Measurements from ENCODE around the gene GORASP1.

Gene GORASP1

GRCh38 chr3:39101022-39101689 lies 6.3 kb downstream of the GORASP1 start:
- DNase-seq, result no peak

GRCh38 chr3:39100500-39100886 lies 6.9 kb downstream of the GORASP1 start:
- DNase-seq, result no peak

GRCh38 chr3:39099738-39100499 lies 7.5 kb downstream of the GORASP1 start:
- no peak for DNase-seq

GRCh38 chr3:39099242-39099641 lies 8.2 kb downstream of the GORASP1 start:
- no peak for DNase-seq

GRCh38 chr3:39098473-39099000 lies 8.9 kb downstream of the GORASP1 start:
- DNase-seq, result no peak

GRCh38 chr3:39097716-39098472 lies 9.5 kb downstream of the GORASP1 start:
- no peak for DNase-seq

- no peak for DNase-seq
Measured at GRCh38 chr3:39096775-39097174, 10.7 kb downstream of the GORASP1 start.

- DNase-seq, result no peak
Measured at GRCh38 chr3:39095778-39096177, 11.6 kb downstream of the GORASP1 start.

GRCh38 chr3:39094851-39095677 lies 12.4 kb downstream of the GORASP1 start:
- no peak for DNase-seq

GRCh38 chr3:39090922-39091321 lies 16.5 kb downstream of the GORASP1 start:
- no peak for DNase-seq

GRCh38 chr3:39088889-39089288 lies 18.5 kb downstream of the GORASP1 start:
- no peak for DNase-seq

GRCh38 chr3:39088456-39088855 lies 19.0 kb downstream of the GORASP1 start:
- no peak for DNase-seq

GRCh38 chr3:39086144-39086543 lies 21.3 kb downstream of the GORASP1 start:
- no peak for DNase-seq

- no peak for DNase-seq
Measured at GRCh38 chr3:39082666-39083313, 24.6 kb downstream of the GORASP1 start.

GRCh38 chr3:39080026-39080425 lies 27.4 kb downstream of the GORASP1 start:
- no peak for DNase-seq

GRCh38 chr3:39079530-39079929 lies 27.9 kb downstream of the GORASP1 start:
- no peak for DNase-seq

- no peak for DNase-seq
Measured at GRCh38 chr3:39075910-39076309, 31.5 kb downstream of the GORASP1 start.

GRCh38 chr3:39068556-39068955 lies 38.9 kb downstream of the GORASP1 start:
- DNase-seq, result no peak

GRCh38 chr3:39067286-39067685 lies 40.1 kb downstream of the GORASP1 start:
- DNase-seq, result no peak

- no peak for DNase-seq
Measured at GRCh38 chr3:39065197-39065596, 42.2 kb downstream of the GORASP1 start.

- DNase-seq, result no peak
Measured at GRCh38 chr3:39064646-39065045, 42.8 kb downstream of the GORASP1 start.

GRCh38 chr3:39063143-39063542 lies 44.3 kb downstream of the GORASP1 start:
- DNase-seq, result no peak
